Endodermal cell (in vitro differentiated cells): ENCODE data around the gene CENPP. TPM values are rescaled to one million over a fixed set of nuclear protein-coding genes. Genes with fewer than 3 reads are reported as not detected.
A peak's percentile ranks its signal among the peaks of the same experiment; 100 is the strongest.

Source experiments
- DNase-seq: peaks from one replicate; pipeline ENCODE4 v3.0.0-alpha.2; 2017
- H3K27ac ChIP-seq: 2 replicates; pipeline ENCODE4 v1.5.1; 2013; ENCODE audit warnings: mild to moderate bottlenecking, low read depth, low read length, moderate library complexity
- H3K27me3 ChIP-seq: 2 replicates; pipeline ENCODE4 v1.6.1; 2013; ENCODE audit warnings: mild to moderate bottlenecking, low read length, moderate library complexity; ENCODE audit not compliant: insufficient read depth, control insufficient read depth, poor library complexity, severe bottlenecking
- H3K36me3 ChIP-seq: 2 replicates; pipeline ENCODE4 v1.7.0; 2013; ENCODE audit warnings: mild to moderate bottlenecking, low read length, moderate library complexity; ENCODE audit not compliant: control insufficient read depth, insufficient read depth
- H3K4me1 ChIP-seq: one replicate; pipeline ENCODE4 v1.7.0; 2013; ENCODE audit warnings: low read length; ENCODE audit not compliant: control insufficient read depth, insufficient read depth
- H3K4me3 ChIP-seq: 2 replicates; pipeline ENCODE4 v1.5.1; 2013; ENCODE audit warnings: mild to moderate bottlenecking, low read length, moderate library complexity
- H3K9ac ChIP-seq: 2 replicates; pipeline ENCODE4 v1.6.1; 2013; ENCODE audit warnings: mild to moderate bottlenecking, low read length, moderate library complexity; ENCODE audit not compliant: poor library complexity, severe bottlenecking; ENCODE audit errors: extremely low read depth
- H3K9me3 ChIP-seq: 2 replicates; pipeline ENCODE4 v1.6.1; 2013; ENCODE audit warnings: mild to moderate bottlenecking, low read length, moderate library complexity; ENCODE audit not compliant: control insufficient read depth
- H3K27ac Mint-ChIP-seq: 2 replicates; pipeline ENCODE4 v1.8.0; 2020; ENCODE audit warnings: mixed read lengths
- H3K27me3 Mint-ChIP-seq: 2 replicates; pipeline ENCODE4 v1.8.0; 2021; ENCODE audit warnings: mild to moderate bottlenecking, mixed read lengths; ENCODE audit not compliant: insufficient read depth
- H3K36me3 Mint-ChIP-seq: 2 replicates; pipeline ENCODE4 v1.8.0; 2020; ENCODE audit warnings: low read depth, mixed read lengths
- H3K4me1 Mint-ChIP-seq: 2 replicates; pipeline ENCODE4 v1.8.0; 2020; ENCODE audit warnings: mixed read lengths
- H3K4me3 Mint-ChIP-seq: 2 replicates; pipeline ENCODE4 v1.8.0; 2020; ENCODE audit warnings: mild to moderate bottlenecking, moderate library complexity, mixed read lengths
- H3K9me3 Mint-ChIP-seq: 2 replicates; pipeline ENCODE4 v1.8.0; 2020; ENCODE audit warnings: mild to moderate bottlenecking, mixed read lengths
- WGBS, 2 experiments: methylation state at CpG; one replicate each; pipeline versions ENCODE4 v1.1.5 to v1.1.7; 2013; ENCODE audit warnings: missing lambda C conversion rate in 2 of 2, mixed read lengths in 1 of 2; ENCODE audit not compliant: insufficient coverage in 1 of 2, insufficient read length in 1 of 2; 5-methylcytosine and 5-hydroxymethylcytosine counted together
- total RNA-seq, 2 donors: library from RNA; stranded (reverse); fragmentation: NEBNext Ultra II Directional in 1 of 2; extraction: Animal tissue kit (Norgen Biotek cat#: 25700) in 1 of 2; gene quantifications; 2 replicates in 1 of 2; 3 replicates in 1 of 2; pipeline ENCODE4 v1.2.1, GENCODE V29; 2021
- TF ChIP-seq, protein P1 (sequence below): fragments of 200-600 bp; sonication (generic); conservative IDR thresholded peaks from 2 replicates; pipeline ENCODE4 v1.5.0; 2021; ENCODE audit warnings: antibody characterized with exemption, mild to moderate bottlenecking

The CENPP gene
- total RNA-seq, 2 donors from 2014 or later = 8.2 to 9.2 TPM

DNA sequence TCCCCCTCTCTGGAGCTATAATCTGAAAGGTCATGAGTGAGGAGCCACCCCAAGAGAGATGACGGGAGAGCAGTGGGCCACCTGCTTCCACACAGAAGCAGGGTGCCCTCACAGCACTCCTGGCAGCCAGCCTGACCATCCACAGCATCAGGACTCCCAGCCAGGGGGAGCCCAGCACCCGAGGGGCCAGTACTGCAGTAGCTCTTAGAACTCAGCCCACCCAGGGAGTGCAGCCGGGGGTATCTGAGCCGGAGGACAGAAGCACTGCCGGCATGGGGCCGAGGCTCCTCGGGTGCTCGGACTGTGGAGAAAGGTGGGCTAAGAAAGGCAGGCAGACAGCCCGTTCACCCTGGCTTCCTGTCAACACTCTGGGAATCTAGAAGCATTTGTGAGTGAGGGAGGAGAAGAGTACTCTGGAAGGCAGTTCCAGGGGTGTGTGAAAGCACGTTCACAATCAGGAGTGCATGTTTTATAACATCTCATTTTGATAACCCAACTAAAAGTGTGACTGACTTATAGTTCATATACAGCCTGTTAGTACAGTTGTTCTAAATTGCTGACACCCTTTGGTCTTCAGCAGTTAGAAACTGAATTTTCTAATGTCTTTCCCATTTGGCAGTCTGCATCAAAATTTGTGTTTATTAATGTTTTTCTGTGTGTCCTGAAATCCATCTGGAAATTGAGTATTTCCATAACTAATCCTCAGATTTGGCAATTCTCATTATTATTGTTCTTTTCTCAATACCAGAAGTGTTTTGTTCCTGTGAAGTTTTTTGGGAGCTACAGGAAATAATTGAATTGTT is 182.5 kb downstream of the CENPP start:
- H3K9me3 Mint-ChIP-seq = peaks cover 2% of the 10 kb centered on the region
- H3K4me3 ChIP-seq = no peak overlapping the region
- no peaks in the 10 kb centered on the region for H3K9me3 ChIP-seq
- 90 to 91% methylated on average over 8 to 10 of the region's 10 CpGs for WGBS, 2 experiments
- H3K27ac Mint-ChIP-seq = no peak overlapping the region
- TF ChIP-seq, protein P1, sequence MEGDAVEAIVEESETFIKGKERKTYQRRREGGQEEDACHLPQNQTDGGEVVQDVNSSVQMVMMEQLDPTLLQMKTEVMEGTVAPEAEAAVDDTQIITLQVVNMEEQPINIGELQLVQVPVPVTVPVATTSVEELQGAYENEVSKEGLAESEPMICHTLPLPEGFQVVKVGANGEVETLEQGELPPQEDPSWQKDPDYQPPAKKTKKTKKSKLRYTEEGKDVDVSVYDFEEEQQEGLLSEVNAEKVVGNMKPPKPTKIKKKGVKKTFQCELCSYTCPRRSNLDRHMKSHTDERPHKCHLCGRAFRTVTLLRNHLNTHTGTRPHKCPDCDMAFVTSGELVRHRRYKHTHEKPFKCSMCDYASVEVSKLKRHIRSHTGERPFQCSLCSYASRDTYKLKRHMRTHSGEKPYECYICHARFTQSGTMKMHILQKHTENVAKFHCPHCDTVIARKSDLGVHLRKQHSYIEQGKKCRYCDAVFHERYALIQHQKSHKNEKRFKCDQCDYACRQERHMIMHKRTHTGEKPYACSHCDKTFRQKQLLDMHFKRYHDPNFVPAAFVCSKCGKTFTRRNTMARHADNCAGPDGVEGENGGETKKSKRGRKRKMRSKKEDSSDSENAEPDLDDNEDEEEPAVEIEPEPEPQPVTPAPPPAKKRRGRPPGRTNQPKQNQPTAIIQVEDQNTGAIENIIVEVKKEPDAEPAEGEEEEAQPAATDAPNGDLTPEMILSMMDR = peak; percentile 37
- H3K4me1 ChIP-seq = no peaks in the 10 kb centered on the region
- H3K4me3 Mint-ChIP-seq = no peak overlapping the region
- H3K27me3 Mint-ChIP-seq = no peaks in the 10 kb centered on the region
- peaks cover 5% of the 10 kb centered on the region for H3K4me1 Mint-ChIP-seq
- no peak overlapping the region for H3K27ac ChIP-seq
- H3K9ac ChIP-seq = no peak overlapping the region
- no peaks in the 10 kb centered on the region for H3K36me3 ChIP-seq
- H3K36me3 Mint-ChIP-seq = no peaks in the 10 kb centered on the region
- DNase-seq = no peak
- no peaks in the 10 kb centered on the region for H3K27me3 ChIP-seq

DNA sequence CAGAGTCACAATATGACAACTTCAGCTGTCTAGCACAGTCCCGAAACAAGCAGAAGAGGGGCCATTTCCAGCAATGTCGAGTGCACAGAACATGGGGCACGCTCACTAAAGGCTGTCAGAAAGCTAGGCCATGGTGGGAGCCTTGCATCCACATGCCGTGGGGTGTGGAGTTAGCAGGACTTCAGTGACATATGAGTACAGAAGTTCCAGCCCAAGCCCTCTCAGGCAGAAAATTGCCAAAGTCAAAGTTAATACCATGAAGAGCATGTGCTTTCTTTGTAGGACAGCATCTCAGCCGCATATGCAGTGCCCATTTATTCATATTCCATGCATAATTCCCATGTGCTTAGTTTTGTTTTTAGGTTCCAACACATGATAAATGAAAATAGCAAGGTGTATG is 183.3 kb downstream of the CENPP start:
- Mint-ChIP-seq H3K27ac (no peak overlapping the region), H3K4me3 (no peak overlapping the region), H3K36me3 (no peaks in the 10 kb centered on the region), H3K9me3 (peaks cover 2% of the 10 kb centered on the region), H3K4me1 (peaks cover 5% of the 10 kb centered on the region), H3K27me3 (no peaks in the 10 kb centered on the region)
- H3K9ac ChIP-seq = no peak overlapping the region
- TF ChIP-seq, protein P1 = no peak
- no peaks in the 10 kb centered on the region for H3K36me3 ChIP-seq
- WGBS, 2 experiments = 93 to 97% methylated on average over 4 to 5 of the region's 5 CpGs
- no peak overlapping the region for H3K4me3 ChIP-seq
- no peaks in the 10 kb centered on the region for H3K4me1 ChIP-seq
- no peaks in the 10 kb centered on the region for H3K27me3 ChIP-seq
- no peak overlapping the region for H3K27ac ChIP-seq
- no peak for DNase-seq
- H3K9me3 ChIP-seq = no peaks in the 10 kb centered on the region

DNA sequence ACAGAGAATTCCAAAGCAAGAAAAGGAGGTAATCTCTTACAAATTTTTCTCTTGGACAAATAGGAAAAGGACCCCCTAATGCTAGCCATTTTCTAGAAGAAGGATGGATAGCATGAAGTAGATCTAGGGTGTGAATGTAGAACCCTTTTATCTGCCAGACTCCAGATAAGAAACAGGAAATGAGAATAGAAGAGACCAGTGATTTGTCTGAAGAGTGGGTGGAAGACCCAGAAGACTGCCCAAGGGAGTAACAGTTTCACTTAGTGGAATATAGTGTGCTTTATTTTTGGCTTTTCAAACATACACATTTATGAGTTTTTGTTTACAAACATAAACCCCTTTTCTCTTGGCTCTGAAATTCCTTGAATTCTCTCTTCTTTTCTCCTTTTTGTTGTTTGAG is 185.0 kb downstream of the CENPP start:
- Histone ChIP-seq H3K4me3 (no peak overlapping the region), H3K4me1 (no peaks in the 10 kb centered on the region), H3K9ac (no peak overlapping the region), H3K36me3 (no peaks in the 10 kb centered on the region), H3K9me3 (no peaks in the 10 kb centered on the region), H3K27ac (no peak overlapping the region), H3K27me3 (no peaks in the 10 kb centered on the region)
- no peaks in the 10 kb centered on the region for H3K36me3 Mint-ChIP-seq
- peaks cover 5% of the 10 kb centered on the region for H3K4me1 Mint-ChIP-seq
- H3K27ac Mint-ChIP-seq = no peak overlapping the region
- H3K4me3 Mint-ChIP-seq = no peak overlapping the region
- no peak for DNase-seq
- H3K27me3 Mint-ChIP-seq = no peaks in the 10 kb centered on the region
- TF ChIP-seq, protein P1 = no peak
- peaks cover 2% of the 10 kb centered on the region for H3K9me3 Mint-ChIP-seq
